ENCODE results near the gene THBD.

GRCh38 chr20:23018432-23018831, 31.0 kb downstream of the THBD start:
- TF ChIP-seq, protein P1, sequence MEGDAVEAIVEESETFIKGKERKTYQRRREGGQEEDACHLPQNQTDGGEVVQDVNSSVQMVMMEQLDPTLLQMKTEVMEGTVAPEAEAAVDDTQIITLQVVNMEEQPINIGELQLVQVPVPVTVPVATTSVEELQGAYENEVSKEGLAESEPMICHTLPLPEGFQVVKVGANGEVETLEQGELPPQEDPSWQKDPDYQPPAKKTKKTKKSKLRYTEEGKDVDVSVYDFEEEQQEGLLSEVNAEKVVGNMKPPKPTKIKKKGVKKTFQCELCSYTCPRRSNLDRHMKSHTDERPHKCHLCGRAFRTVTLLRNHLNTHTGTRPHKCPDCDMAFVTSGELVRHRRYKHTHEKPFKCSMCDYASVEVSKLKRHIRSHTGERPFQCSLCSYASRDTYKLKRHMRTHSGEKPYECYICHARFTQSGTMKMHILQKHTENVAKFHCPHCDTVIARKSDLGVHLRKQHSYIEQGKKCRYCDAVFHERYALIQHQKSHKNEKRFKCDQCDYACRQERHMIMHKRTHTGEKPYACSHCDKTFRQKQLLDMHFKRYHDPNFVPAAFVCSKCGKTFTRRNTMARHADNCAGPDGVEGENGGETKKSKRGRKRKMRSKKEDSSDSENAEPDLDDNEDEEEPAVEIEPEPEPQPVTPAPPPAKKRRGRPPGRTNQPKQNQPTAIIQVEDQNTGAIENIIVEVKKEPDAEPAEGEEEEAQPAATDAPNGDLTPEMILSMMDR (IDR thresholded peaks at IDR 0.05 in 8 of 11, conservative IDR thresholded peaks at IDR 0.05 in 3 of 11): no peak
- TF ChIP-seq POLR2A (IDR thresholded peaks at IDR 0.05) (no peak), POLR2AphosphoS5 (IDR thresholded peaks at IDR 0.05) (no peak)

Data from spleen (tissue), 7 donors.